Mucosa of rectum (tissue), 2 donors: ENCODE results near the gene SMIM12.

Source experiments
- H3K27ac ChIP-seq, 2 donors: one replicate each; pipeline ENCODE4 v1.7.0; 2013; ENCODE audit warnings: inconsistent platforms in 2 of 2, low read depth in 2 of 2, low read length in 2 of 2
- H3K27me3 ChIP-seq, 2 donors: one replicate each; pipeline ENCODE4 v1.7.0; 2013; ENCODE audit warnings: low read length in 2 of 2; ENCODE audit not compliant: control insufficient read depth in 2 of 2, insufficient read depth in 2 of 2
- H3K36me3 ChIP-seq, 2 donors: one replicate each; pipeline ENCODE4 v1.7.0; 2013; ENCODE audit warnings: low read length in 2 of 2; ENCODE audit not compliant: control insufficient read depth in 2 of 2, insufficient read depth in 2 of 2
- H3K4me1 ChIP-seq, 2 donors: one replicate each; pipeline ENCODE4 v1.7.0; 2013; ENCODE audit warnings: low read length in 2 of 2, mild to moderate bottlenecking in 1 of 2; ENCODE audit not compliant: control insufficient read depth in 2 of 2, insufficient read depth in 2 of 2
- H3K4me3 ChIP-seq, 2 donors: one replicate each; pipeline ENCODE4 v1.7.0; 2013; ENCODE audit warnings: low read length in 2 of 2
- H3K9ac ChIP-seq, 2 donors: one replicate each; pipeline ENCODE4 v1.7.0; 2013; ENCODE audit warnings: low read length in 2 of 2, low read depth in 1 of 2, mild to moderate bottlenecking in 1 of 2
- H3K9me3 ChIP-seq, 2 donors: one replicate each; pipeline ENCODE4 v1.7.0; 2013; ENCODE audit warnings: low read length in 2 of 2; ENCODE audit not compliant: control insufficient read depth in 2 of 2
- donor health status: healthy.
- donor health status: Normal muscosa, but diverticular disease.

The SMIM12 gene

GRCh38 chr1:34899906-34900305 lies 40.4 kb upstream of the SMIM12 start:
- no peaks in the 10 kb centered on the region for H3K9me3 ChIP-seq
- H3K4me1 ChIP-seq: peaks cover 0 to 3% of the 10 kb centered on the region in 2 donors
- H3K4me3 ChIP-seq: no peak overlapping the region
- no peak overlapping the region for H3K9ac ChIP-seq
- no peak overlapping the region for H3K27ac ChIP-seq
- H3K36me3 ChIP-seq: no peaks in the 10 kb centered on the region
- peaks cover 0 to 3% of the 10 kb centered on the region in 2 donors for H3K27me3 ChIP-seq

- Histone ChIP-seq H3K36me3 (no peaks in the 10 kb centered on the region), H3K9ac (no peak overlapping the region), H3K4me3 (no peak overlapping the region), H3K27ac (no peak overlapping the region), H3K27me3 (peaks cover 0 to 3% of the 10 kb centered on the region in 2 donors), H3K4me1 (peaks cover 0 to 3% of the 10 kb centered on the region in 2 donors), H3K9me3 (no peaks in the 10 kb centered on the region)
Measured at GRCh38 chr1:34899471-34899870, 39.9 kb upstream of the SMIM12 start.

- Histone ChIP-seq H3K27ac (no peak overlapping the region), H3K27me3 (peaks cover 0 to 3% of the 10 kb centered on the region in 2 donors), H3K4me1 (peaks cover 0 to 3% of the 10 kb centered on the region in 2 donors), H3K36me3 (no peaks in the 10 kb centered on the region), H3K9ac (no peak overlapping the region), H3K4me3 (no peak overlapping the region), H3K9me3 (peaks cover 0 to 2% of the 10 kb centered on the region in 2 donors)
Measured at GRCh38 chr1:34898330-34898761, 38.8 kb upstream of the SMIM12 start.

- Histone ChIP-seq H3K4me3 (no peak overlapping the region), H3K4me1 (peaks cover 0 to 3% of the 10 kb centered on the region in 2 donors), H3K27ac (no peak overlapping the region), H3K27me3 (peaks cover 0 to 3% of the 10 kb centered on the region in 2 donors), H3K9me3 (peaks cover 2 to 6% of the 10 kb centered on the region in 2 donors), H3K9ac (no peak overlapping the region), H3K36me3 (no peaks in the 10 kb centered on the region)
Measured at GRCh38 chr1:34896612-34897011, 37.1 kb upstream of the SMIM12 start.

- Histone ChIP-seq H3K4me1 (peaks cover 0 to 4% of the 10 kb centered on the region in 2 donors), H3K27ac (no peak overlapping the region), H3K27me3 (peaks cover 16% of the 10 kb centered on the region in 2 donors), H3K9me3 (peaks cover 2 to 6% of the 10 kb centered on the region in 2 donors), H3K36me3 (no peaks in the 10 kb centered on the region), H3K9ac (no peak overlapping the region), H3K4me3 (no peak overlapping the region)
Measured at GRCh38 chr1:34889705-34890104, 30.2 kb upstream of the SMIM12 start.

GRCh38 chr1:34887593-34887992 lies 28.0 kb upstream of the SMIM12 start:
- Histone ChIP-seq H3K9ac (no peak overlapping the region), H3K36me3 (no peaks in the 10 kb centered on the region), H3K27me3 (peaks cover 31 to 32% of the 10 kb centered on the region in 2 donors), H3K27ac (no peak overlapping the region), H3K4me1 (peaks cover 0 to 4% of the 10 kb centered on the region in 2 donors), H3K4me3 (no peak overlapping the region), H3K9me3 (peaks cover 0 to 6% of the 10 kb centered on the region in 2 donors)

- no peaks in the 10 kb centered on the region for H3K36me3 ChIP-seq
- peaks cover 33 to 34% of the 10 kb centered on the region in 2 donors for H3K27me3 ChIP-seq
- peak overlapping the region in 1 of 2 donors; percentile 26 for H3K4me3 ChIP-seq
- no peaks in the 10 kb centered on the region for H3K9me3 ChIP-seq
- H3K4me1 ChIP-seq: peaks cover 0 to 4% of the 10 kb centered on the region in 2 donors
- peak overlapping the region in 1 of 2 donors; percentile 43 for H3K9ac ChIP-seq
- H3K27ac ChIP-seq: no peak overlapping the region
Measured at GRCh38 chr1:34885405-34886247, 26.1 kb upstream of the SMIM12 start.

GRCh38 chr1:34884961-34885360 lies 25.4 kb upstream of the SMIM12 start:
- no peaks in the 10 kb centered on the region for H3K9me3 ChIP-seq
- peaks cover 35 to 37% of the 10 kb centered on the region in 2 donors for H3K27me3 ChIP-seq
- no peak overlapping the region for H3K27ac ChIP-seq
- H3K4me3 ChIP-seq: no peak overlapping the region
- H3K36me3 ChIP-seq: no peaks in the 10 kb centered on the region
- H3K4me1 ChIP-seq: peaks cover 0 to 4% of the 10 kb centered on the region in 2 donors
- H3K9ac ChIP-seq: no peak overlapping the region

GRCh38 chr1:34884536-34884935 lies 25.0 kb upstream of the SMIM12 start:
- Histone ChIP-seq H3K4me1 (peaks cover 0 to 4% of the 10 kb centered on the region in 2 donors), H3K4me3 (no peak overlapping the region), H3K36me3 (no peaks in the 10 kb centered on the region), H3K9me3 (no peaks in the 10 kb centered on the region), H3K27me3 (peaks cover 35 to 38% of the 10 kb centered on the region in 2 donors), H3K9ac (no peak overlapping the region), H3K27ac (no peak overlapping the region)

- H3K27ac ChIP-seq: no peak overlapping the region
- H3K27me3 ChIP-seq: peaks cover 24 to 29% of the 10 kb centered on the region in 2 donors
- H3K4me1 ChIP-seq: no peaks in the 10 kb centered on the region
- no peaks in the 10 kb centered on the region for H3K9me3 ChIP-seq
- H3K4me3 ChIP-seq: no peak overlapping the region
- no peaks in the 10 kb centered on the region for H3K36me3 ChIP-seq
- no peak overlapping the region for H3K9ac ChIP-seq
Measured at GRCh38 chr1:34879230-34879629, 19.7 kb upstream of the SMIM12 start.
